NCI-H82 (cell line): ENCODE measurements around the gene BPNT1.
A peak's percentile ranks its signal among the peaks of the same experiment; 100 is the strongest.
"Not testable (repeated sequence)": the region's sequence is repeated elsewhere in the genome, so short reads cannot be mapped to it uniquely, and the experiment has no call there.

Source experiments
- DNase-seq: peaks from one replicate; lab custom pipeline; 2025; lab: John Stamatoyannopoulos, UW

The BPNT1 gene

GRCh38 chr1:220077887-220078286 is 11.7 kb downstream of the BPNT1 start:
- peak; percentile 27 for DNase-seq

GRCh38 chr1:220076861-220077762 is 12.5 kb downstream of the BPNT1 start:
- DNase-seq: no peak

- DNase-seq: no peak
Observed at GRCh38 chr1:220067269-220068204, 22.1 kb downstream of the BPNT1 start.

- DNase-seq: no peak
Observed at GRCh38 chr1:220062629-220063028, 27.0 kb downstream of the BPNT1 start.

GRCh38 chr1:220060876-220061275 is 28.7 kb downstream of the BPNT1 start:
- peak; percentile 70 for DNase-seq

- DNase-seq: no peak
Observed at GRCh38 chr1:220056374-220056773, 33.2 kb downstream of the BPNT1 start.

- peak; percentile 99 for DNase-seq
Observed at GRCh38 chr1:220046052-220046930, 43.3 kb downstream of the BPNT1 start, which contains the start of gene EPRS1. Gene EPRS1 (minus strand): TSS chr1:220046505. CDS start chr1:220046388, 117 bp downstream.

- DNase-seq: peak; percentile 51
Observed at GRCh38 chr1:220045356-220046051, 44.1 kb downstream of the BPNT1 start.

- no peak for DNase-seq
Observed at GRCh38 chr1:220044678-220045355, 44.8 kb downstream of the BPNT1 start.

GRCh38 chr1:220043646-220044045 is 45.9 kb downstream of the BPNT1 start:
- DNase-seq: no peak

- no peak for DNase-seq
Observed at GRCh38 chr1:220040028-220040596, 49.5 kb downstream of the BPNT1 start.

GRCh38 chr1:220038640-220039039 is 50.9 kb downstream of the BPNT1 start:
- no peak for DNase-seq

- not testable (repeated sequence) for DNase-seq
Observed at GRCh38 chr1:220037810-220038209, 51.8 kb downstream of the BPNT1 start.

- no peak for DNase-seq
Observed at GRCh38 chr1:220032911-220033310, 56.7 kb downstream of the BPNT1 start.

GRCh38 chr1:220031287-220031686 is 58.3 kb downstream of the BPNT1 start:
- DNase-seq: no peak

- DNase-seq: no peak
Observed at GRCh38 chr1:220028346-220028895, 61.2 kb downstream of the BPNT1 start.

- no peak for DNase-seq
Observed at GRCh38 chr1:220019071-220019470, 70.5 kb downstream of the BPNT1 start.

GRCh38 chr1:220013497-220013896 is 76.1 kb downstream of the BPNT1 start:
- no peak for DNase-seq

GRCh38 chr1:220012259-220012658 is 77.3 kb downstream of the BPNT1 start:
- no peak for DNase-seq

GRCh38 chr1:220011620-220012019 is 78.0 kb downstream of the BPNT1 start:
- DNase-seq: no peak
